GM18867 (cell line): Measurements from ENCODE around the gene LDLRAD4.

Experiments used
- ATAC-seq: cut with Tn5 transposase; IDR thresholded peaks from one replicate; pipeline ENCODE4 v1.9.1; 2021; ENCODE audit warnings: mild to moderate bottlenecking, moderate library complexity; ENCODE audit not compliant: unreplicated experiment

The LDLRAD4 gene

GRCh38 chr18:13603304-13604019 is 384.9 kb downstream of the LDLRAD4 start:
- ATAC-seq, result no peak

- ATAC-seq, result no peak
Observed at GRCh38 chr18:13604786-13605185, 386.2 kb downstream of the LDLRAD4 start.

GRCh38 chr18:13605477-13605876 is 386.9 kb downstream of the LDLRAD4 start:
- ATAC-seq, result no peak

- ATAC-seq, result no peak
Observed at GRCh38 chr18:13605901-13606300, 387.3 kb downstream of the LDLRAD4 start.

GRCh38 chr18:13606604-13607254 is 388.2 kb downstream of the LDLRAD4 start:
- ATAC-seq, result peak; percentile 30

- ATAC-seq, result peak; percentile 30
Observed at GRCh38 chr18:13608024-13608562, 389.5 kb downstream of the LDLRAD4 start.

GRCh38 chr18:13608791-13609532 is 390.4 kb downstream of the LDLRAD4 start:
- ATAC-seq, result no peak

GRCh38 chr18:13610555-13611141 is 392.1 kb downstream of the LDLRAD4 start:
- no peak for ATAC-seq

GRCh38 chr18:13611142-13611600 is 392.6 kb downstream of the LDLRAD4 start:
- no peak for ATAC-seq

- no peak for ATAC-seq
Observed at GRCh38 chr18:13611601-13612195, 393.1 kb downstream of the LDLRAD4 start.

GRCh38 chr18:13612196-13612997 is 393.8 kb downstream of the LDLRAD4 start:
- ATAC-seq, result peak; percentile 63

- ATAC-seq, result no peak
Observed at GRCh38 chr18:13613099-13613498, 394.5 kb downstream of the LDLRAD4 start.

- peak; percentile 29 for ATAC-seq
Observed at GRCh38 chr18:13613591-13614501, 395.3 kb downstream of the LDLRAD4 start.

- no peak for ATAC-seq
Observed at GRCh38 chr18:13614641-13615288, 396.2 kb downstream of the LDLRAD4 start.

- no peak for ATAC-seq
Observed at GRCh38 chr18:13615432-13615861, 396.9 kb downstream of the LDLRAD4 start.

GRCh38 chr18:13616041-13616440 is 397.5 kb downstream of the LDLRAD4 start:
- ATAC-seq, result no peak

- ATAC-seq, result no peak
Observed at GRCh38 chr18:13616525-13617035, 398.0 kb downstream of the LDLRAD4 start.
